Suprapubic skin (tissue), 4 donors: ENCODE data around the gene STAT6. TPM values are rescaled to one million over a fixed set of nuclear protein-coding genes. Genes with fewer than 3 reads are reported as not detected.

ENCODE experiments used
- DNase-seq, 2 donors: peaks; one replicate each; pipeline ENCODE4 v3.0.0-alpha.2; 2019; ENCODE audit warnings: low spot score in 2 of 2
- H3K27ac ChIP-seq: fragments of 200-600 bp; sonication (generic); one replicate; pipeline ENCODE4 v1.5.1; 2019
- H3K27me3 ChIP-seq: fragments of 200-600 bp; sonication (generic); one replicate; pipeline ENCODE4 v1.5.1; 2019
- H3K36me3 ChIP-seq: fragments of 200-600 bp; sonication (generic); one replicate; pipeline ENCODE4 v1.5.1; 2019
- H3K4me1 ChIP-seq: fragments of 200-600 bp; sonication (generic); one replicate; pipeline ENCODE4 v1.5.1; 2019
- H3K4me3 ChIP-seq: fragments of 200-600 bp; sonication (generic); one replicate; pipeline ENCODE4 v1.5.1; 2019; ENCODE audit warnings: mild to moderate bottlenecking
- H3K9me3 ChIP-seq: fragments of 200-600 bp; sonication (generic); one replicate; pipeline ENCODE4 v1.5.1; 2019
- EP300 ChIP-seq: sonication (generic); formaldehyde crosslinking; IDR thresholded peaks from one replicate; pipeline ENCODE4 v1.6.1; 2017; ENCODE audit warnings: antibody characterized with exemption
- POLR2A ChIP-seq, 2 donors: fragments of 450-650 bp; IDR thresholded peaks; one replicate each; pipeline ENCODE4 v1.6.1; 2017; ENCODE audit warnings: antibody characterized with exemption in 2 of 2, mild to moderate bottlenecking in 2 of 2, moderate library complexity in 2 of 2
- POLR2AphosphoS5 ChIP-seq, 3 donors: sonication (generic); formaldehyde crosslinking; IDR thresholded peaks; one replicate each; pipeline ENCODE4 v1.6.1; 2017; ENCODE audit warnings: antibody characterized with exemption in 3 of 3
- WGBS: methylation state at CpG from one replicate; pipeline ENCODE4 v1.1.5; 2018; 5-methylcytosine and 5-hydroxymethylcytosine counted together
- total RNA-seq, 4 donors: library from RNA; depleted of rRNA; stranded (reverse); fragments of >200 nt; gene quantifications; one replicate each; pipeline ENCODE4 v1.1.0, GENCODE V29; 2016
- TF ChIP-seq, protein P1 (sequence below), 2 donors: fragments of 200-600 bp in 1 of 2; fragments of 450-650 bp in 1 of 2; sonication (generic) in 1 of 2; IDR thresholded peaks; one replicate each; pipeline ENCODE4 v1.5.1; 2016 to 2019; ENCODE audit warnings: antibody characterized with exemption in 2 of 2, mild to moderate bottlenecking in 1 of 2, moderate library complexity in 1 of 2

Gene STAT6
- total RNA-seq, 4 donors from 2014 or later = 140 to 348 (median 183) TPM

DNA sequence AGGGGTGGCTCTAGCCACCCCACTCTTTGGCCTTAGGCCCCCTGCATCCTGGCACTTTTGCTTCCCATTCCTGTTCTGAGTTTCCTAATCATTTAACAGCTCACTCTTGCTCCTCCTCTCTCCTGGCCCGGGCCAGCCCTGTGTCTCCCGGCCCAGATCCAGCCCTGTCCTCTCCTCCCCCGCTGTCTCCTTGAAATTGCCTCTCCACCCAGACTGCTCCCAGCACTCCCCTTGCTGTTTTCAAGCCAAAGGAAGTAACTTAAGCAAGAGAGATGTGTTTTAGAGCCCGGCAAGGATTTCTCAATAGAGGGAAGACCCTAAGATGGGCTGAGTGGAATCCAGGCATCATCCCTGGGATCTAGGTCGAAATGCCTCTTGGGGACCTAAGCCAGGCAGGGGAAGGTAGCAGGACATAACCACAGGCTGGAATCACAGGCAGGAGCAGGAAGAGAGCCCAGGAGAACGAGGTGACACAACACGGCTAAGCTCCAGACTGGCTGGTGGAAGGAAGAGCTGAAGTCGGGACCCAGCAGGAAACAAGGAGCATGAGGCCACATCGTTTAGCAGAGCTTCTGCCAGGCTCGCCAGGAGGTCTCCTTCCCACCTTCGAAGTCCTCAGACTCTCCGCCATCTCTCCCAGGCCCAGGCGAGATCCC, 38.2 kb upstream of the STAT6 start:
- no peak overlapping the region for H3K4me3 ChIP-seq
- H3K27me3 ChIP-seq = no peaks in the 10 kb centered on the region
- WGBS = 49% methylated on average over 13 of the region's 13 CpGs
- H3K9me3 ChIP-seq = no peaks in the 10 kb centered on the region
- peaks cover 88% of the 10 kb centered on the region for H3K4me1 ChIP-seq
- H3K36me3 ChIP-seq = peaks cover 27% of the 10 kb centered on the region
- H3K27ac ChIP-seq = peak overlapping the region; percentile 91
- peak; percentile 89 to 90 for DNase-seq
- TF ChIP-seq POLR2A (IDR thresholded peaks at IDR 0.05) (no peak), EP300 (no peak), POLR2AphosphoS5 (IDR thresholded peaks at IDR 0.05) (no peak)
- TF ChIP-seq, protein P1, sequence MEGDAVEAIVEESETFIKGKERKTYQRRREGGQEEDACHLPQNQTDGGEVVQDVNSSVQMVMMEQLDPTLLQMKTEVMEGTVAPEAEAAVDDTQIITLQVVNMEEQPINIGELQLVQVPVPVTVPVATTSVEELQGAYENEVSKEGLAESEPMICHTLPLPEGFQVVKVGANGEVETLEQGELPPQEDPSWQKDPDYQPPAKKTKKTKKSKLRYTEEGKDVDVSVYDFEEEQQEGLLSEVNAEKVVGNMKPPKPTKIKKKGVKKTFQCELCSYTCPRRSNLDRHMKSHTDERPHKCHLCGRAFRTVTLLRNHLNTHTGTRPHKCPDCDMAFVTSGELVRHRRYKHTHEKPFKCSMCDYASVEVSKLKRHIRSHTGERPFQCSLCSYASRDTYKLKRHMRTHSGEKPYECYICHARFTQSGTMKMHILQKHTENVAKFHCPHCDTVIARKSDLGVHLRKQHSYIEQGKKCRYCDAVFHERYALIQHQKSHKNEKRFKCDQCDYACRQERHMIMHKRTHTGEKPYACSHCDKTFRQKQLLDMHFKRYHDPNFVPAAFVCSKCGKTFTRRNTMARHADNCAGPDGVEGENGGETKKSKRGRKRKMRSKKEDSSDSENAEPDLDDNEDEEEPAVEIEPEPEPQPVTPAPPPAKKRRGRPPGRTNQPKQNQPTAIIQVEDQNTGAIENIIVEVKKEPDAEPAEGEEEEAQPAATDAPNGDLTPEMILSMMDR (IDR thresholded peaks at IDR 0.05) = no peak

DNA sequence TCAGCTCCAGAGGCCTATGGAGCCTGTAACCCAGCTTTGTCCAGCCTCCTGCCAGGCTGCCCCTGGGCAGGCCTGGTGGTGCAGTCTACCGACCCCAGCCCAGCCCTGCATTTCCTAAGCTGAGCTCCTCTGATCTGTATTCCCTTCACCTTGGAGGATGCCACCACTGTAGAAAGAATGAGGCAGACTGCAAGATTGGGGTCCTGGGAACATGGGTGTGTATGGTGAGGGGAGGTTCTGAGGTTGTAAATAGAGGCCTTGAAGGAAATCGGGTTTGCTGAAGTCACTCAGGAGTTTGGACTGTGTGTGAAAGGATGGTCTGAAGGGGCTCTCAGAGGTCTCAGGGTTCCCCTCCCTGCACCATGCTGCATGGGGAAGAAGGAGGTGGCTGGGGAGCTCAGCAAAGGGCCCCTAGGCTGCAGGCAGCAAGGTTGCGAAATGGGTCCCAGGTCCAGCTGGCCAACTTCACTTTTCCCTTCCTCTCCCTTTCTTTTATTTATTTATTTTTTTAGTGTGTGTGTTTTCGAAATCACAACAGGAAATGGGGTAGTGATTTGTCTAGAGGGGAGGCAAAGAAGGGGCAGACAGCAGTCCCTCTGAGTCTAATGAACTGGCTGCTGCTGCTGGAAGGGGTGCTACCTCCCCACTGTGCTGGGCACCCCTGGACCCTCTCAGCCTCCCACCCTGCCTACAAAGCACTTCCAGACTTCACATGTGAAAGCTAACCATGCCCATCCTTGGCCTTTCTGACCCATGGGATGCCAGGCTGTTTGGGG, 37.5 kb upstream of the STAT6 start:
- WGBS = 28% methylated on average over 4 of the region's 4 CpGs

DNA sequence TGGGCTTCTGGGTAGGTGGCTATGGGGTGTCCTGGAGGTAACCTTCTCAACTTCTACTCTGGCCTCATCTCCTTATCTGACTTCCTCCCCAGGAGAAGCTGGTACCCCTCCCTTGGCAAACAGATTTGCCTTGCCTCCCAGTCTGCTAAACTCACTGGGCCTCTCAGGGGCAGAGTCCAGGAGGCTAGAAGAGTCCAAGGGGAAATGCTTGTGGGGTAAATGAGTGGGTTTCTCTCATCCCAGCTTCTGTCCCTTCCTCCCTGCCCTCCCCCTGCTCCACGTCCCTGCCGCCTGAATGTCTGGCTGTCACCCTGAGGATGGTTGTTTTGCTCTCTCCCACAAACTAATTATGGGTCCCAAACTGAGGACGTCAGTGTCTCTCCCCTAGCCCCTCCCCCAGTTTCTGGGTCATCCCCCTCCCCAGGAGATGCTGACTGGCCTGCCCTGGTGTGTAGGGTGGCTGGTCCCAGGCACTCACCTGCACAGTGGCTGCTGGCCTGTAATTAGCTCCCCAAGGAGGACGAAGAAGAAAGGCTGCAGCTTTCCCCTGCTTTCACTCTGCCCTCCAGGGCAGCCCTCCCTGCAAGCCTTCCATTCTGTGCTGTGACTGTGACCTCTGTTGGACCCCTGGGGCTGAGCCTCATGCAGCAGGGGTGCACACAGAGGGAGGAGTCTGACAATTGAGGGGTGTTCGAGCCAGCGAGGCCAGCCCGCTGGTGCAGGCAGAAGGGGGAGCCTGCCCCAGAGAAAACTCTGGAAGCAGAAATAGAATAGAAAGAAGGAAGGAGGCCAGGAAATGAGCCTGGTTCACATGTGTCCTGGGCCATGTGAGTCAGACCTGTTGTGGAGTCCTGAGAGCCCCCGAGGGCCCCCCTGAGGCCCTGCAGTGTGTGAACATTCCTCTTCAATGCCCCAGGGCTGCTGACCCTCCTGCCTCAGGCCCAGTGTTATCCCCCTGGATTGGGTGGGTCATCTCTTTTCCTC, 36.1 kb upstream of the STAT6 start, which contains the start of gene LRP1-AS:
Gene LRP1-AS, minus strand, starts transcription at position 659 of the 984 bp plus-strand sequence.
- H3K4me3 ChIP-seq = no peak within 1 kb of the TSS
- no peaks in the 10 kb centered on the region for H3K27me3 ChIP-seq
- TF ChIP-seq POLR2A (IDR thresholded peaks at IDR 0.05) = no peak
- TF ChIP-seq EP300 = no peak
- TF ChIP-seq, protein P1 (IDR thresholded peaks at IDR 0.05) = no peak
- no peak for TF ChIP-seq POLR2AphosphoS5 (IDR thresholded peaks at IDR 0.05)
- no peak for DNase-seq
- peaks cover 45% of the 10 kb centered on the region for H3K36me3 ChIP-seq
- H3K27ac ChIP-seq = peak within 1 kb of the TSS; percentile 91
- H3K4me1 ChIP-seq = peaks cover 82% of the 10 kb centered on the region
- WGBS = 68% methylated on average over 8 of the region's 8 CpGs
- no peaks in the 10 kb centered on the region for H3K9me3 ChIP-seq

More for the DNA sequence above, 37.5 kb upstream of the STAT6 start:
- Histone ChIP-seq H3K27me3 (no peaks in the 10 kb centered on the region), H3K36me3 (peaks cover 31% of the 10 kb centered on the region), H3K4me3 (no peak overlapping the region), H3K27ac (peak overlapping the region; percentile 91), H3K9me3 (no peaks in the 10 kb centered on the region), H3K4me1 (peaks cover 87% of the 10 kb centered on the region)
- peak in 1 of 2 donors; percentile 81 for DNase-seq
- TF ChIP-seq POLR2A (IDR thresholded peaks at IDR 0.05) (no peak), POLR2AphosphoS5 (IDR thresholded peaks at IDR 0.05) (no peak), EP300 (no peak)
- TF ChIP-seq, protein P1 (IDR thresholded peaks at IDR 0.05) = no peak

- DNase-seq = no peak
- H3K9me3 ChIP-seq = no peaks in the 10 kb centered on the region
- H3K27ac ChIP-seq = peak overlapping the region; percentile 91
- H3K27me3 ChIP-seq = no peaks in the 10 kb centered on the region
- H3K4me3 ChIP-seq = no peak overlapping the region
- WGBS = no CpG with 5 or more reads among the region's 2 CpGs
- peaks cover 56% of the 10 kb centered on the region for H3K36me3 ChIP-seq
- TF ChIP-seq, protein P1 (IDR thresholded peaks at IDR 0.05) = no peak
- TF ChIP-seq POLR2A (IDR thresholded peaks at IDR 0.05) = no peak
- TF ChIP-seq EP300 = no peak
- no peak for TF ChIP-seq POLR2AphosphoS5 (IDR thresholded peaks at IDR 0.05)
- peaks cover 78% of the 10 kb centered on the region for H3K4me1 ChIP-seq
These were observed 34.9 kb upstream of the STAT6 start for GRCh38 chr12:57146092-57146491.
